A549 (cell line): ENCODE results near the gene ABHD2. TPM values are rescaled to one million over a fixed set of nuclear protein-coding genes. Genes with fewer than 3 reads are reported as not detected.

Experiments
- ATAC-seq, 2 experiments: fragments of 200-7000 bp in 1 of 2; fragments of >200 bp in 1 of 2; cut with Nextera tagmentation in 1 of 2; cut with Tn5 transposase in 1 of 2; 3 replicates each; pipeline versions ENCODE4 v1.8.0 to v1.9.1; 2018 to 2020; ENCODE audit warnings: mild to moderate bottlenecking in 1 of 2, moderate library complexity in 1 of 2
- CTCF ChIA-PET: fragments of 300-600 bp; sonication (Branson Sonifier 250); formaldehyde crosslinking; extraction: SDS; loops from one replicate; lab custom pipeline; 2021; ENCODE audit warnings: antibody characterized with exemption, inconsistent platforms; lab: Yijun Ruan, JAX
- POLR2A ChIA-PET: fragments of 350-600 bp; formaldehyde crosslinking; extraction: SDS; loops from one replicate; lab custom pipeline; 2021; ENCODE audit warnings: antibody characterized with exemption, inconsistent platforms; lab: Yijun Ruan, JAX
- DNase-seq, 2 experiments: peaks; one replicate each; pipeline versions ENCODE4 v3.0.0 to v3.0.0-alpha.2; 2011 to 2016; ENCODE audit warnings: low read depth in 1 of 2, low spot score in 1 of 2
- FAIRE-seq: peaks from 2 replicates; lab custom pipeline; 2011; peaks lifted over from hg19 to GRCh38; lab: Jason Lieb, UNC
- H3K27ac ChIP-seq, 2 experiments: fragments of >200 bp; sonication (Bioruptor Twin); formaldehyde crosslinking; 3 replicates each; pipeline ENCODE4 v1.5.1; 2016 to 2017
- H3K4me1 ChIP-seq: fragments of >200 bp; sonication (Bioruptor Twin); formaldehyde crosslinking; 3 replicates; pipeline ENCODE4 v1.6.1; 2016
- H3K4me2 ChIP-seq: fragments of >200 bp; sonication (Bioruptor Twin); formaldehyde crosslinking; 3 replicates; pipeline ENCODE4 v1.6.1; 2016
- H3K4me3 ChIP-seq: fragments of >200 bp; sonication (Bioruptor Twin); formaldehyde crosslinking; 3 replicates; pipeline ENCODE4 v1.5.1; 2016
- H3K9me3 ChIP-seq: fragments of >200 bp; sonication (Bioruptor Twin); formaldehyde crosslinking; 3 replicates; pipeline ENCODE4 v1.6.1; 2016
- CHD2 ChIP-seq: fragments of 150-350 bp; IDR thresholded peaks from 2 replicates; pipeline ENCODE4 v1.6.1; 2014; ENCODE audit warnings: low read length; ENCODE audit not compliant: partially characterized antibody
- EHMT2 ChIP-seq: fragments of 200-600 bp; sonication (generic); IDR thresholded peaks from 2 replicates; pipeline ENCODE4 v1.6.1; 2016; ENCODE audit warnings: antibody characterized with exemption, low read depth, mild to moderate bottlenecking, moderate library complexity
- EP300 ChIP-seq, 2 experiments: fragments of >200 bp; sonication (Bioruptor Twin); formaldehyde crosslinking; IDR thresholded peaks; 2 replicates in 1 of 2; 3 replicates in 1 of 2; pipeline ENCODE4 v1.6.1; 2016 to 2017
- GATA3 ChIP-seq: IDR thresholded peaks from 2 replicates; pipeline ENCODE4 v1.6.1; 2012; ENCODE audit warnings: borderline replicate concordance
- HEYL ChIP-seq: fragments of 250-450 bp; sonication (Bioruptor Pico); IDR thresholded peaks from 2 replicates; pipeline ENCODE4 v1.8.0; 2021; ENCODE audit warnings: mild to moderate bottlenecking, moderate library complexity
- HMGXB4 ChIP-seq: fragments of 250-450 bp; sonication (Bioruptor Pico); IDR thresholded peaks from 2 replicates; pipeline ENCODE4 v1.5.0; 2021; ENCODE audit warnings: mild to moderate bottlenecking, moderate library complexity, borderline replicate concordance
- HOXA7 ChIP-seq: fragments of 250-450 bp; sonication (Bioruptor Pico); IDR thresholded peaks from 2 replicates; pipeline ENCODE4 v1.5.0; 2020; ENCODE audit warnings: mild to moderate bottlenecking, moderate library complexity
- HOXB13 ChIP-seq: fragments of 250-450 bp; sonication (Bioruptor Pico); IDR thresholded peaks from 2 replicates; pipeline ENCODE4 v1.5.0; 2020; ENCODE audit warnings: low read depth, mild to moderate bottlenecking, moderate library complexity
- JUN ChIP-seq, 2 experiments: fragments of >200 bp; sonication (Bioruptor Twin); formaldehyde crosslinking; IDR thresholded peaks; 2 replicates in 1 of 2; 3 replicates in 1 of 2; pipeline ENCODE4 v1.6.1; 2016 to 2017
- JUNB ChIP-seq: fragments of >200 bp; sonication (Bioruptor Twin); formaldehyde crosslinking; IDR thresholded peaks from 2 replicates; pipeline ENCODE4 v1.6.1; 2016
- KDM1A ChIP-seq: fragments of 200-600 bp; sonication (generic); IDR thresholded peaks from 2 replicates; pipeline ENCODE4 v1.6.1; 2016; ENCODE audit warnings: low read depth, mild to moderate bottlenecking
- MAZ ChIP-seq: fragments of 150-350 bp; IDR thresholded peaks from 2 replicates; pipeline ENCODE4 v1.6.1; 2014; ENCODE audit warnings: antibody characterized with exemption, low read depth, low read length, borderline replicate concordance
- MYC ChIP-seq: IDR thresholded peaks from 2 replicates; pipeline ENCODE4 v1.6.1; 2012; ENCODE audit warnings: mild to moderate bottlenecking, inconsistent platforms, low read length, improper control_type of control experiment, borderline replicate concordance
- NFE2L2 ChIP-seq: fragments of 150-350 bp; conservative IDR thresholded peaks from 2 replicates; pipeline ENCODE4 v1.6.1; 2014; ENCODE audit warnings: low read length
- PHF8 ChIP-seq: fragments of 200-600 bp; sonication (generic); IDR thresholded peaks from 2 replicates; pipeline ENCODE4 v1.6.1; 2016; ENCODE audit warnings: low read depth, mild to moderate bottlenecking, antibody characterized with exemption, moderate library complexity, borderline replicate concordance
- POLR2AphosphoS2 ChIP-seq: conservative IDR thresholded peaks from 2 replicates; pipeline ENCODE4 v1.6.1; 2012; ENCODE audit warnings: low read length, improper control_type of control experiment, inconsistent platforms
- RAD21 ChIP-seq, 2 experiments: fragments of >200 bp in 1 of 2; sonication (Bioruptor Twin) in 1 of 2; formaldehyde crosslinking in 1 of 2; IDR thresholded peaks in 1 of 2; conservative IDR thresholded peaks in 1 of 2; 2 replicates in 1 of 2; 3 replicates in 1 of 2; pipeline ENCODE4 v1.6.1; 2012 to 2018; ENCODE audit warnings: inconsistent platforms in 1 of 2
- RCOR1 ChIP-seq: fragments of 150-350 bp; IDR thresholded peaks from 2 replicates; pipeline ENCODE4 v1.6.1; 2014; ENCODE audit warnings: antibody characterized with exemption, low read length, low read depth
- RFX5 ChIP-seq: fragments of 450-650 bp; IDR thresholded peaks from 2 replicates; pipeline ENCODE4 v1.7.1; 2014; ENCODE audit warnings: antibody characterized with exemption, mild to moderate bottlenecking, moderate library complexity
- SMC3 ChIP-seq: fragments of >200 bp; sonication (Bioruptor Twin); formaldehyde crosslinking; IDR thresholded peaks from 3 replicates; pipeline ENCODE4 v1.6.1; 2018; ENCODE audit warnings: inconsistent platforms
- ZFP36 ChIP-seq: fragments of 450-650 bp; IDR thresholded peaks from 2 replicates; pipeline ENCODE4 v1.6.1; 2014; ENCODE audit warnings: borderline replicate concordance; ENCODE audit not compliant: partially characterized antibody
- WGBS: methylation state at CpG from one replicate; pipeline ENCODE4 v1.1.6; 2017; ENCODE audit errors: missing lambda C conversion rate; 5-methylcytosine and 5-hydroxymethylcytosine counted together
- polyA plus RNA-seq, 4 experiments: library from polyadenylated mRNA; depleted of rRNA in 3 of 4; stranded (reverse); fragments of >200 nt; fragmentation: RNase III in 1 of 4; extraction: RNeasy Plus Mini Kit Qiagen cat#74134 plus additional on column Dnase treatment in 1 of 4; gene quantifications; 2 replicates in 3 of 4; 3 replicates in 1 of 4; pipeline ENCODE4 v1.2.3, GENCODE V29; 2011 to 2017
- TF ChIP-seq, protein P1 (sequence below): IDR thresholded peaks from 2 replicates; pipeline ENCODE4 v1.6.1; 2012; ENCODE audit warnings: low read depth, borderline replicate concordance
- TF ChIP-seq, protein P2 (sequence below): fragments of 200-600 bp; sonication (generic); IDR thresholded peaks from 2 replicates; pipeline ENCODE4 v1.6.1; 2016; ENCODE audit warnings: antibody characterized with exemption, mild to moderate bottlenecking, moderate library complexity
- TF ChIP-seq, protein P3 (sequence below): IDR thresholded peaks from 2 replicates; pipeline ENCODE4 v1.6.1; 2012
- TF ChIP-seq, protein P4 (sequence below): fragments of >200 bp; sonication (Bioruptor Twin); formaldehyde crosslinking; IDR thresholded peaks from 2 replicates; pipeline ENCODE4 v1.6.1; 2016

ABHD2 gene
- polyA plus RNA-seq, 2 of the 4 experiments (the other 2 are of a cell fraction) = 36.2 to 63.3 TPM

- TF ChIP-seq, protein P1, sequence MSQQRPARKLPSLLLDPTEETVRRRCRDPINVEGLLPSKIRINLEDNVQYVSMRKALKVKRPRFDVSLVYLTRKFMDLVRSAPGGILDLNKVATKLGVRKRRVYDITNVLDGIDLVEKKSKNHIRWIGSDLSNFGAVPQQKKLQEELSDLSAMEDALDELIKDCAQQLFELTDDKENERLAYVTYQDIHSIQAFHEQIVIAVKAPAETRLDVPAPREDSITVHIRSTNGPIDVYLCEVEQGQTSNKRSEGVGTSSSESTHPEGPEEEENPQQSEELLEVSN = no peak
Observed at GRCh38 chr15:89096664-89097063, 8.4 kb downstream of the ABHD2 start (continued).

DNA sequence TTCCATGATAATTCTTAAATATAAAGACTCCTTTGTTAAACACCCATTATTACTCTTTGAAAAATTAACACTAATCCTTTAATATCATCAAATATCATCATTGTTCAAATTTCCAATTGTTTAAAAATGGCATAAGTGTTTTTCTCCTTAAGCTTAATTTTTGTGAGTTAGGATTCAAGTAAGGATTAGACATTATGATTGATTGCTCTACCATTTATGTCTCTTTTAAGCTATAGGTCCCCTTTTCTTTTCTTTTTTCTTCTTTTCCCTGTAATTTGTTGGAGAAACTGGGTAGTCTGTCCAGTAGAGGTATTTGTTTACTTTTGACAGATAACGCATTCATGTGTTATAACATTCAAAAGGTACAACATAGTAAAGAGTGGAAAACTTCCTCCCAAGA lies 9.1 kb downstream of the ABHD2 start:
- H3K4me1 ChIP-seq = peaks cover 84% of the 10 kb centered on the region
- peak overlapping the region; percentile 57 for H3K4me2 ChIP-seq
- TF ChIP-seq JUNB (no peak), EP300 (IDR thresholded peaks at IDR 0.05) (no peak), ZFP36 (no peak), MYC (no peak), HEYL (CRISPR knock-in tag) (no peak), NFE2L2 (no peak)
- WGBS = 70% methylated on average over 1 of the region's 1 CpG
- DNase-seq (no peak), FAIRE-seq (no peak), ATAC-seq (no peak)
- CTCF ChIA-PET = interaction anchor here (0.7 to 11.8 kb wide), 10 partner anchors 20 to 193 kb away, joined by 3 to 187 read pairs (median 10); no protein-coding TSS in a partner anchor
- no peaks in the 10 kb centered on the region for H3K9me3 ChIP-seq
- POLR2A ChIA-PET = interaction anchor here (1.1 kb wide), 1 partner anchor 9 kb away, joined by 7 read pairs; the partner anchor contains the start of gene ABHD2
- peak overlapping the region in 1 of 2 experiments; percentile 88; a peak in 3 of 6 replicates for H3K27ac ChIP-seq
- H3K4me3 ChIP-seq = no peak overlapping the region

- ChIA-PET POLR2A (interaction anchor here (4.8 kb wide), 1 partner anchor 10 kb away, joined by 31 read pairs; the partner anchor contains the start of gene ABHD2), CTCF (interaction anchor here (0.6 to 11.8 kb wide), 12 partner anchors 9 to 193 kb away, joined by 3 to 187 read pairs (median 12); partner anchors contain the start of gene ABHD2)
- no peak for TF ChIP-seq GATA3
- TF ChIP-seq HOXA7 (CRISPR knock-in tag) = no peak
- TF ChIP-seq JUN (IDR thresholded peaks at IDR 0.05) = no peak
- no peak for TF ChIP-seq POLR2AphosphoS2
- TF ChIP-seq RFX5 = no peak
- TF ChIP-seq MAZ = no peak
- TF ChIP-seq EP300 (IDR thresholded peaks at IDR 0.05) = no peak
- TF ChIP-seq SMC3 = no peak
- TF ChIP-seq, protein P1 = no peak
- no peak for TF ChIP-seq PHF8
- no peak for FAIRE-seq
- ATAC-seq = no peak; a peak in 1 of 6 replicates
- peak overlapping the region; percentile 57 for H3K4me2 ChIP-seq
- no peaks in the 10 kb centered on the region for H3K9me3 ChIP-seq
- H3K4me3 ChIP-seq = no peak overlapping the region
- peaks cover 84% of the 10 kb centered on the region for H3K4me1 ChIP-seq
- peak in 1 of 2 experiments; percentile 43 for DNase-seq
- peak overlapping the region; percentile 85 to 88 for H3K27ac ChIP-seq
- 32% methylated on average over 1 of the region's 1 CpG for WGBS
Observed at GRCh38 chr15:89098281-89098680, 10.0 kb downstream of the ABHD2 start.

GRCh38 chr15:89099968-89100367 lies 11.7 kb downstream of the ABHD2 start:
- H3K27ac ChIP-seq = peak overlapping the region; percentile 85 to 88
- TF ChIP-seq CHD2 = no peak
- no peak for TF ChIP-seq KDM1A
- TF ChIP-seq HOXB13 (CRISPR knock-in tag) = no peak
- no peak for TF ChIP-seq PHF8
- TF ChIP-seq EHMT2 = no peak
- TF ChIP-seq EP300 (IDR thresholded peaks at IDR 0.05) = no peak
- TF ChIP-seq RAD21 (conservative IDR thresholded peaks at IDR 0.05 in 1 of 2, IDR thresholded peaks at IDR 0.05 in 1 of 2) = no peak
- no peak for TF ChIP-seq HMGXB4
- TF ChIP-seq, protein P2, sequence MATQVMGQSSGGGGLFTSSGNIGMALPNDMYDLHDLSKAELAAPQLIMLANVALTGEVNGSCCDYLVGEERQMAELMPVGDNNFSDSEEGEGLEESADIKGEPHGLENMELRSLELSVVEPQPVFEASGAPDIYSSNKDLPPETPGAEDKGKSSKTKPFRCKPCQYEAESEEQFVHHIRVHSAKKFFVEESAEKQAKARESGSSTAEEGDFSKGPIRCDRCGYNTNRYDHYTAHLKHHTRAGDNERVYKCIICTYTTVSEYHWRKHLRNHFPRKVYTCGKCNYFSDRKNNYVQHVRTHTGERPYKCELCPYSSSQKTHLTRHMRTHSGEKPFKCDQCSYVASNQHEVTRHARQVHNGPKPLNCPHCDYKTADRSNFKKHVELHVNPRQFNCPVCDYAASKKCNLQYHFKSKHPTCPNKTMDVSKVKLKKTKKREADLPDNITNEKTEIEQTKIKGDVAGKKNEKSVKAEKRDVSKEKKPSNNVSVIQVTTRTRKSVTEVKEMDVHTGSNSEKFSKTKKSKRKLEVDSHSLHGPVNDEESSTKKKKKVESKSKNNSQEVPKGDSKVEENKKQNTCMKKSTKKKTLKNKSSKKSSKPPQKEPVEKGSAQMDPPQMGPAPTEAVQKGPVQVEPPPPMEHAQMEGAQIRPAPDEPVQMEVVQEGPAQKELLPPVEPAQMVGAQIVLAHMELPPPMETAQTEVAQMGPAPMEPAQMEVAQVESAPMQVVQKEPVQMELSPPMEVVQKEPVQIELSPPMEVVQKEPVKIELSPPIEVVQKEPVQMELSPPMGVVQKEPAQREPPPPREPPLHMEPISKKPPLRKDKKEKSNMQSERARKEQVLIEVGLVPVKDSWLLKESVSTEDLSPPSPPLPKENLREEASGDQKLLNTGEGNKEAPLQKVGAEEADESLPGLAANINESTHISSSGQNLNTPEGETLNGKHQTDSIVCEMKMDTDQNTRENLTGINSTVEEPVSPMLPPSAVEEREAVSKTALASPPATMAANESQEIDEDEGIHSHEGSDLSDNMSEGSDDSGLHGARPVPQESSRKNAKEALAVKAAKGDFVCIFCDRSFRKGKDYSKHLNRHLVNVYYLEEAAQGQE = no peak
- TF ChIP-seq, protein P3, sequence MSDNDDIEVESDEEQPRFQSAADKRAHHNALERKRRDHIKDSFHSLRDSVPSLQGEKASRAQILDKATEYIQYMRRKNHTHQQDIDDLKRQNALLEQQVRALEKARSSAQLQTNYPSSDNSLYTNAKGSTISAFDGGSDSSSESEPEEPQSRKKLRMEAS = no peak
- TF ChIP-seq, protein P4, sequence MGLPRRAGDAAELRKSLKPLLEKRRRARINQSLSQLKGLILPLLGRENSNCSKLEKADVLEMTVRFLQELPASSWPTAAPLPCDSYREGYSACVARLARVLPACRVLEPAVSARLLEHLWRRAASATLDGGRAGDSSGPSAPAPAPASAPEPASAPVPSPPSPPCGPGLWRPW = no peak
- no peak for TF ChIP-seq RCOR1
- TF ChIP-seq, all 56 proteins: peak for 0
- Histone ChIP-seq H3K9me3 (no peaks in the 10 kb centered on the region), H3K4me3 (no peak overlapping the region), H3K4me1 (peaks cover 91% of the 10 kb centered on the region), H3K4me2 (peak overlapping the region; percentile 84)
- ChIA-PET POLR2A (interaction anchor here (1.2 to 4.8 kb wide), 3 partner anchors 9 to 20 kb away, joined by 7 to 31 read pairs (median 12); partner anchors contain the start of gene ABHD2), CTCF (interaction anchor here (0.6 to 11.8 kb wide), 13 partner anchors 10 to 202 kb away, joined by 3 to 187 read pairs (median 7); partner anchors contain the start of gene ABHD2)
- no peak for DNase-seq
- FAIRE-seq = no peak
- ATAC-seq = no peak
- WGBS = 90% methylated on average over 3 of the region's 3 CpGs
